ENCODE measurements around the gene FNDC3B.

FNDC3B gene

DNA sequence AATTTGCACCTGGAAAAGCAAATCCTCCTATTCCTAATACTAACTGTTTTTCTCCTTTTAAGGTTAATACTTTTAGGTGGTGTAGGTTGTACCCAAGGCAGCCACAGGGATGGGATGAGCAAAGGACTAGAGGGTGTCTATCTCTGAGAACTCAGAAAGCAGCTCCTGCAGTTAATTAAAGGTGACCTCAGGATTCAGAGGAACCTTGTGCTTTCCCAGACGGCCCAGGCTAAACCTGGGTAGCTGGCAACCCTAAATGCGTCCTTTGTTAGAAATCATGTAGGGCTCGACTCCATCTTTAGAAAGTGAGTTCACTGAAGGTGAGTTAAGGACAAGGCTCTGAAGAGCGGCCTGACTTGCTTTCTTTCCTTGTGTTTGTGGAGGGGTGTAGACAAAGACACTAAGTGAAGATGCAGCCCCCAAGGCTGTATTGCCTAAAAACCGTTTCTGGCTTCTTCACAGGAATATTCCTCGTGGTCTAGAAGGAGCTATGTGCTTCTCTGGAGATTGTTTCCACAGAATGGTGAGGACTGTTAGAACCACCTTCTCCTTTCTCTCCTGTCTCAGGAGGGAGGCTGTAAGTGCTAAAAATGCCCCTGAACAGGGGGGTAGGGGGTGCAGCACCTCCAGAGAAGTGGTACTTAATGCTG, 14.9 kb downstream of the FNDC3B start:
- no peak for DNase-seq (ENCODE audit: low read depth in 2 of 2)

GRCh38 chr3:172056416-172056815, 17.0 kb downstream of the FNDC3B start:
- no peak for DNase-seq (ENCODE audit: low read depth in 2 of 2)

DNA sequence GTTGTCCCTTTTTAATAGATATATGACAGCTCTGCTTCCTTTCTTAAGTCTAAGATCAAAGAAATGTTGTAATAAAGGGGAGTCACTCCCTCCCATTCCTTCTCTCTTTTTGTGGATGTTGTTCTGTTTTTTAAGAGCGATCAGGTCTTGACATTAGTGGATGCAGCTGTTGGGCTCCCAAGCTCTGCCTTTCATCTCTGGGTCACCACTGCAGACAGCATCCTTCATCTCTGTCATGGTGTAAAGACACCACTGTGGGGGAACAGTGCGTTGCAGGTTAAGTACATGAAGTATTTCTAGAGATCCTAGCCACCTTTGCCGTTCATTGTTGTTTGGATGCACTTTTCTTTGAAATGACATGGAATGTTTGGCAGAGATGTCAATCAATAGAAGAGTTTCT, 17.7 kb downstream of the FNDC3B start:
- DNase-seq (ENCODE audit: low read depth in 2 of 2): no peak

- DNase-seq (ENCODE audit: low read depth in 2 of 2): no peak
Measured at GRCh38 chr3:172057624-172058327, 18.4 kb downstream of the FNDC3B start.

DNA sequence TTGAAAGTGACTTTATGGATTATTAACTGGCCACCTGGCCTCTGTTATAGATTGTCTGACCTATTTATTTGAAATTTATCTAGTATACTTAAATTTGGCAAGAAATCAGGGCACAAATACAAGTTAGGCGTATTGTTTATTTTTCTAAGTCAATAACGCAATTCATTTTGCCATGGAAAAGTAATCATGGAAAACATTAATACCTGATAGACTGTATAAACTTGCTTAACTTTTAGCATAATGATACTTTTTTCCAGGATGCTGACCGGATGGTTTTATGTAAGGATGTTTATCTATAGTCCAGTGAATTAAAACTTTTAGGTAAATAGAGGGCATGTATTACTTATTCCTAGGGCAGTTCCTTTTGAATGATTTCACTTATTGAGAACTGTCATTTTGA, 20.2 kb downstream of the FNDC3B start:
- no peak for DNase-seq (ENCODE audit: low read depth in 2 of 2)

DNA sequence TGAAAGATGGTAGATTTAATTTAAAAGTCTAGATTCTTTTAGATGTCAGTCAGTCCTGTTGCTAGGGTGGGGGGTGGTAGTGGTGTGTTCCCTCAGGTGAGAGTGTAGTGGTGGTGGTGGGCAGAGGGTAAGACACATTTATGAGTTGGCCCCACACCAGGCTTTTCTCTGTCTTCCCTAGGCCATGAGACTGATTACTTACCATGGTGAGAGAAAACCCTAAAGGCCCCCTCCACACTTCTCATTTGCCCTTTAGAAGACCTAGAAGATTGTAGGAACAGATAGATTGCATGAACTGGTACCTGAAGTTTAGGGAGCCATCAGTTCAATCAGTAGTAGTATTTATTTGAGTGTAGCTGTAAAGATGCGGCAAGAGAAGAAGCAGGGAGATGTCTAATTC, 20.9 kb downstream of the FNDC3B start:
- no peak for DNase-seq (ENCODE audit: low read depth in 2 of 2)

DNA sequence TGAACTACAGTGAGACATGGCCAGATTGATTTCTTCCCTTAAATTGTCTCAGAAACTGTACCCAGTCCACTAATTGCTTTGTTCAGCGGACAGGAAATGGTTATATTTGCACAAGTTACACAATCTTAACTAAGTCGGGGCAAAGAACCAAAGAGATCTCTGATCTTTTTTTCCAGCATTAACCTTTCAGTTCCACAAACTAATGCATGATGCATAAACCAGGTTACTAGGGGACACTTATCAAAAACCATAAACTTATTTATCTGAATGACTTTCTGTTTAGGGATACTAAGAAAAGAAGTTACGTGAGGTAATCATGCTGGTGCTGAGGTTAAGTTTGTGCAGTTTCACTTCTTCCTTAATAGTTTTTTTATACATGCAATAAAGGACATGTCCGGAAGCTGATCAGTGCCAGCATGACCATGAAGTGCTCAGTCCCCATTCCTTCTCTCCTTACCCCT, 22.4 kb downstream of the FNDC3B start:
- DNase-seq (ENCODE audit: low read depth in 2 of 2): no peak

- DNase-seq (ENCODE audit: low read depth in 2 of 2): no peak
Measured at GRCh38 chr3:172062761-172063160, 23.4 kb downstream of the FNDC3B start.

- DNase-seq (ENCODE audit: low read depth in 2 of 2): no peak
Measured at GRCh38 chr3:172063456-172064432, 24.4 kb downstream of the FNDC3B start.

DNA sequence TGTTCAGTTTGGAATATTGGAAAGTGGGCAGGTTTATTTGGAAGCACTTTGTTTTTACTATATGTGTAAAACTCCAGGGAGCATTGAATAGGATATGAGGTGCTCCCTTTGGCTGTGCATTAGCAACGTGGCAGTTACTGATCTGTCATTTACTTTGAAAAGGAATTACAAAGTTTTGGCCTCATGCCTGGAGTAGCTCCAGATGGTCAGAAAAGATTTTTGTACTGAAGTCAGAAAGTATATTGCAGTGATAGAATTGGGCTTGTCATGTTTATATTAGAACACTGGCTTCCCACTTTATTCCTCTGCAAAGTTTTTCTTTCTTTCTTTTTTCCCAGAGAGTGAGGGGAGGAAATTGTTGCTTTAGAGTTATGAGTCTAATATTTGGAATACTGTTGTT, 26.1 kb downstream of the FNDC3B start:
- no peak for DNase-seq (ENCODE audit: low read depth in 2 of 2)

- no peak for DNase-seq (ENCODE audit: low read depth in 2 of 2)
Measured at GRCh38 chr3:172065967-172066762, 26.8 kb downstream of the FNDC3B start.

DNA sequence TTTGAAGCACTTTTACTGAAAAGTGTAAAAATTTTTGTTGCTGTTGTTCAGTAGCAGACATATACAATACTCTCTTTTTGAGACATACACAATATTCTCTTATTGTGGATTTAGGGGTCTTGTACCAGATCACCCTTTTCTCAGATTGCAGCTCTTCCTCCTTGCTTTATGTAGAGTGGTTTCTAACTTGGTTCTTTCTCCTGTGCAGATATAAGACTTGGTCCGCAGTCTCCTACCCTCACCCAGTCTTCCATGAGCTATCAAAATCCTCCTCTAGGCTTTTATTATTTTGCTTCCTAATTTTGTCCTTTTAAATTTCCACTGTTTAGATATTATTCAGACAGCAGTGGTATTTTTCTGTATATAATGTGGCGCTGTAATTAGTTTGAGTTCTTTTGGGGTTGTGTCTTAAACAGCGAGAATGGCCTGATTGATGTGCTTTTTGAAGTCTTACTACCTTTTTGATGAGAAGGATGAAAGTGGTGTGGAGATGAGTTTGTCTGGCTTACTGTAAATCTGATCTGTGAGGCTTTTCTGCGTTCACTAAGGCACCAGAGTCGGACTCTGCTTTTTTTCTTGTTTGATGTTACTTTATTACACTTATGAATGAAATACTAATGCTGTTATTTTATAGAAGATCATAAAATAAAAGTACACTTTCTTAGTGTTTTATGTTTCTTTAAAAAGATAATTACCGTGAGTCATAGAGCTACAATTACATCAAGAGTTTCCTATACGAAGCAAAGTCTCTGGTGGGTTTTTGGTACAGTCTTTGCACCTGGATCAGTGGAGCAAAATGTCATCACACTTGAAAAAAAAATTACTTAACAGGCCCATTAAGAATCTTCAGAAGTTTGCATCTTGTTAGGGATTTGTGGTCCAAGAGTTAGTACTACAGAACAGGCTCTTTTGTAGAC, 27.8 kb downstream of the FNDC3B start:
- DNase-seq (ENCODE audit: low read depth in 2 of 2): no peak

DNA sequence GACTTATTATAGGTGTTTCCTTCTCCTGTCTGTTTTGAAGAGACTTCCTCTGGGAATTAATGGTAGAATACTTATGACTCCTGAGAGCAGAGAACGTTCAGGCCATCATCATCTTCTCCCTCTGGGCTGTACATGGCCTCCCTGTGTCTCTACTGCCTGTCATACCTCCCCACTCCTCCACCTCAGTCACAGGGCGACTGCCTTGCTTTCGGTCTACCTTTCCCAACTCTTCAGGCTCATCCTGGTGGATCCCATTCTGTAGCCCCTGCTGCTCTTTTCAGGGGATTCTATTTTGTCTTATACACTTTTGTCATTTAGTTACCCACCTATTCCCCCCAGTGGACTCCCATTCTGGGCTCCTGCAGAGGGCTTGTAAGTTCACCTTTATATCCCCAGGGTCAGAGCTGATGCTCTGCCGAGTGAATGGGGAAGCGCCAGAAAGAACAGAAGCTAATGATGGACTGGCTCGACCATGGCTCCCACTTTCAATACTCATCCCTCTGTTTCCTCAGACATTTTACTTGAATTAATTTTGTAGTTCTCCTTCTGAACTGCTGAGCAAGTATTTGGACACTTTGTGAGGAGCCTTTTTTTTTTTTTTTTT, 28.6 kb downstream of the FNDC3B start:
- no peak for DNase-seq (ENCODE audit: low read depth in 2 of 2)

DNA sequence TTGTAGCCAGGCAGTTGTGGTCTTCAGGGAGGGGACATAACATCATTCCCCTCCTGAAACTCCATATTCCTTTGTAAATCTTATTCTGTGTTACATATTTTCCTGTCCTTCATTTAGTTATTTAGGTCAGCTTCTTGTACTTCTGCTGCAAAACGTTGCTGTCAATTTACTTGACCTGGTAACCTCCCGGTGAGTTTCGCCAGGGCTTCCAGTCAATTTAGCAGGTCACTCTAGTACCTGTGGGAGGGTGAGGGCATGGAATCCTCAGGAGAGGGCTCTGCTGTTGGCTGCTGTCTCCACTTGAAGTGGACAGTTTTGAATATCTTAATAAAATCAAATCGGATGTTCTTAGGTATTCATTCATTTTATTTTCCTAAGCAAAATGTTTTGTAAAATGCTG, 29.6 kb downstream of the FNDC3B start:
- DNase-seq (ENCODE audit: low read depth in 2 of 2): no peak

DNA sequence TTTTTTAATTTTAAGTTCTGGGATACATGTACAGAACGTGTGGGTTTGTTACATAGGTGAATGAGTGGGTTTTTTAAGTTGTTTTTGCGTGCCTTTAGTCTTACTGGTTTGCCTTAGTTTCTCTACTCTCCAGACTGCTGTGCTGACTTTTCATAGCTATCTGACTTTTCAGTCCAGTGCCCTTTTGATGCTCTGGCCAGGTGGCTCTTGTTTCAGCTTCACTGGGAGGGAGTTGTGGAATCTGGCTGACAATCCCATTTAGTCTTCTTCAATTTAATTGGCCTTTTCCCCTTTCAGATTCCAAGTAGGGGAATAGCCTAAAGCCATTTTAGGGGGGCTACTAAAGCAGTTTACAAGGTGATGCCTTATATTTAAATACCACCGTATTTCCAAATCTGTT, 30.1 kb downstream of the FNDC3B start:
- DNase-seq (ENCODE audit: low read depth in 2 of 2): no peak

- no peak for DNase-seq (ENCODE audit: low read depth in 2 of 2)
Measured at GRCh38 chr3:172070269-172070668, 30.9 kb downstream of the FNDC3B start.

GRCh38 chr3:172070802-172071201, 31.4 kb downstream of the FNDC3B start:
- DNase-seq (ENCODE audit: low read depth in 2 of 2): no peak

DNA sequence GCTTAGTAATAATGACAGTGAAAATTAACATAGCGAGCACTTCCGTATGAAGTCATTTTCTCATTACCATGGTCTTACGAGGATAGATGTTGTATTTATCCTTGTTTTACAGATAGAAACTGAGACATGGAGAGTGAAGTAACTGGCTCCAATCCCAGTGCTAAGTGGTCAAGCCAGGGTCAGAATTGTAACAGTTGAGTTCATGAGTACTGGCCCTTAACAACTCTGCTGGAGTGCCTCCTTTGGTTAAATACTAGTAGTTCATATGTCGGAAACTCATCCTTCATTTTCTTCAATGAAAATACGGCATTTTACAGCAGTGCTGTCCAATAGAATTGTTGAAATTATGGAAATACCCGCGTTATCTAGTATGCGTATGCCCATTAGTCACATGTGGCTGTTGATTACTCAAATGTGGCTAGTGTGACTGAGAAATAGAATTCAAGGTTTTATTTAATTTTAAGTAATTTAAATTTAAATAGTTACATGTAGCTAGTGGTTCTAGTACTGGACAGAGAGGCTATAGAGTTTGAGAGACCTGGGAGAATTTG, 32.5 kb downstream of the FNDC3B start:
- DNase-seq (ENCODE audit: low read depth in 2 of 2): no peak

GRCh38 chr3:172072543-172072942, 33.2 kb downstream of the FNDC3B start:
- no peak for DNase-seq (ENCODE audit: low read depth in 2 of 2)

Measured in stimulated activated CD8-positive, alpha-beta memory T cell treated with anti-CD3 and anti-CD28 coated beads, Interleukin-2, amount 100 ng/mL, for 1 hour (primary cell).